HepG2 (cell line): ENCODE results near the gene SH2D6. TPM values are rescaled to one million over a fixed set of nuclear protein-coding genes. Genes with fewer than 3 reads are reported as not detected.
A peak's percentile ranks its signal among the peaks of the same experiment; 100 is the strongest.

ENCODE experiments used
- ATF7 ChIP-seq, 2 experiments: fragments of 450-650 bp in 1 of 2; sonication (generic) in 1 of 2; formaldehyde crosslinking in 1 of 2; IDR thresholded peaks; 2 replicates each; pipeline versions ENCODE4 v1.4.0 to v1.6.1; 2016 to 2020; ENCODE audit warnings: antibody characterized with exemption in 1 of 2, mild to moderate bottlenecking in 1 of 2, missing genetic modification reagents in 1 of 2
- BCL6 ChIP-seq: IDR thresholded peaks from 2 replicates; pipeline ENCODE4 v1.6.1; 2016; ENCODE audit warnings: missing genetic modification reagents, missing compliant biosample characterization
- CCDC6 ChIP-seq: sonication (generic); formaldehyde crosslinking; IDR thresholded peaks from 2 replicates; pipeline ENCODE4 v1.8.1; 2022; ENCODE audit warnings: mild to moderate bottlenecking, missing genetic modification reagents, moderate library complexity
- EP300 ChIP-seq, 3 experiments: sonication (generic) in 1 of 3; formaldehyde crosslinking in 1 of 3; IDR thresholded peaks; 2 replicates each; pipeline versions ENCODE4 v1.5.1 to v1.6.1; 2011 to 2020; ENCODE audit warnings: low read depth in 2 of 3, low read length in 2 of 3, borderline replicate concordance in 1 of 3, improper control_type of control experiment in 1 of 3, mild to moderate bottlenecking in 1 of 3, missing genetic modification reagents in 1 of 3, moderate library complexity in 1 of 3
- GZF1 ChIP-seq: sonication (generic); formaldehyde crosslinking; IDR thresholded peaks from 2 replicates; pipeline ENCODE4 v1.5.1; 2020; ENCODE audit warnings: mild to moderate bottlenecking, missing genetic modification reagents
- KDM5A ChIP-seq: fragments of 200-600 bp; sonication (generic); IDR thresholded peaks from 2 replicates; pipeline ENCODE4 v1.7.0; 2018; ENCODE audit warnings: antibody characterized with exemption, mild to moderate bottlenecking, low read length, borderline replicate concordance
- PAWR ChIP-seq: sonication (generic); formaldehyde crosslinking; IDR thresholded peaks from 2 replicates; pipeline ENCODE4 v1.4.0; 2020; ENCODE audit warnings: missing genetic modification reagents, mild to moderate bottlenecking, borderline replicate concordance
- SRY ChIP-seq: sonication (generic); formaldehyde crosslinking; IDR thresholded peaks from 2 replicates; pipeline ENCODE4 v1.8.0; 2022; ENCODE audit warnings: mild to moderate bottlenecking, missing genetic modification reagents
- TIGD3 ChIP-seq: sonication (generic); formaldehyde crosslinking; IDR thresholded peaks from 2 replicates; pipeline ENCODE4 v1.5.1; 2020; ENCODE audit warnings: mild to moderate bottlenecking, missing genetic modification reagents, borderline replicate concordance
- ZFP82 ChIP-seq: sonication (generic); formaldehyde crosslinking; IDR thresholded peaks from 2 replicates; pipeline ENCODE4 v1.5.1; 2020; ENCODE audit warnings: mild to moderate bottlenecking, missing genetic modification reagents, borderline replicate concordance
- ZMAT3 ChIP-seq: sonication (generic); formaldehyde crosslinking; conservative IDR thresholded peaks from 2 replicates; pipeline ENCODE4 v1.7.0; 2021; ENCODE audit warnings: missing genetic modification reagents
- ZNF281 ChIP-seq: sonication (generic); formaldehyde crosslinking; IDR thresholded peaks from 2 replicates; pipeline ENCODE4 v1.4.0; 2020; ENCODE audit warnings: missing genetic modification reagents, borderline replicate concordance
- ZNF550 ChIP-seq: sonication (generic); formaldehyde crosslinking; IDR thresholded peaks from 2 replicates; pipeline ENCODE4 v1.4.0; 2020; ENCODE audit warnings: mild to moderate bottlenecking, missing genetic modification reagents, borderline replicate concordance
- ZNF644 ChIP-seq: IDR thresholded peaks from 2 replicates; pipeline ENCODE4 v1.6.1; 2016; ENCODE audit warnings: low read depth
- ZNF75D ChIP-seq: sonication (generic); formaldehyde crosslinking; IDR thresholded peaks from 2 replicates; pipeline ENCODE4 v1.8.1; 2023; ENCODE audit warnings: missing genetic modification reagents, mild to moderate bottlenecking, borderline replicate concordance
- polyA plus RNA-seq, 8 experiments: library from polyadenylated mRNA; depleted of rRNA in 3 of 8; stranded (reverse) in 7 of 8; unstranded in 1 of 8; fragments of >200 nt; fragmentation: Illumina TruSeq in 4 of 8; extraction: Trizol in 4 of 8; gene quantifications; 2 replicates each; pipeline versions ENCODE4 v1.2.1 to v1.2.3, GENCODE V29; 2011 to 2016; ENCODE audit warnings: low read depth in 4 of 8, missing spikeins in 1 of 8, mixed read lengths in 1 of 8; ENCODE audit not compliant: insufficient read depth in 1 of 8
- total RNA-seq, 5 experiments: library from RNA; depleted of rRNA; stranded (reverse); fragments of >200 nt; fragmentation: Illumina TruSeq; extraction: Trizol; gene quantifications; 2 replicates each; pipeline ENCODE4 v1.2.3, GENCODE V29; 2016; ENCODE audit warnings: low read depth in 1 of 5
- TF ChIP-seq, protein P1 (sequence below), 2 experiments: IDR thresholded peaks; 2 replicates each; pipeline ENCODE4 v1.6.1; 2011 to 2012; ENCODE audit warnings: low read length in 2 of 2, borderline replicate concordance in 1 of 2, low read depth in 1 of 2, mild to moderate bottlenecking in 1 of 2, moderate library complexity in 1 of 2
- TF ChIP-seq, protein P2 (sequence below): sonication (generic); formaldehyde crosslinking; IDR thresholded peaks from 2 replicates; pipeline ENCODE4 v1.4.0; 2020; ENCODE audit warnings: missing genetic modification reagents

The SH2D6 gene
- total and polyA plus RNA-seq, 2 of the 13 experiments (the other 11 are each of a cell fraction or from before 2014, with no cell fraction given): 0.11 to 0.26 TPM

DNA sequence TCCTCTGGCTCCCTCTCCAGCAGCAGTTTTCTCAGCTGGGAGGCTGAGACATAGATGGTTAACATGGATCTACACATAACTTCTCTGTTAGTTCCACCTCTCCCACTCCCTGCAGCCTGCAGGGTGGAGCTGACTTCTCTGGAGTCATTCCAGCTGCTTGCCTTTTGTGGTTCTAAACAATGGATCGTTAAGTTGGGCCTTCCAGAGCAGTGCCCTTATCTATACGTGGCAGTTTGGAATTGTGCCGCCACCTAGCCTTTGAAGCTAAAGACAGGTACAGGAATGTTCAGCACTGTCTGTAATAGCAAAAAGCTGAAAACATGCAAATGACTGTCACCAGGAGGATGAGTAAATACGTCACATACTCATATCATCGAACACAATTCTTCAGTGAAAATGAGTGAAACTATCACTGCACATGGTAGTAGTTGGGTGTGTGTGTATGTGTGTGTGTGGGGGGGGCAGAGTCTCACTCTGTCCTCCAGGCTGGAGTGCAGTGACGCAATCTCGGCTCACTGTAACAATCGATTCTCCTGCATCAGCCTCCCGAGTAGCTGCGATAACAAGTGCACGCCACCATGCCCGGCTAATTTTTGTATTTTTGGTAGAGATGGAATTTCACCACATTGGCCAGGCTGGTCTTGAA, 50.3 kb downstream of the SH2D6 start (continued):
- TF ChIP-seq, protein P1, sequence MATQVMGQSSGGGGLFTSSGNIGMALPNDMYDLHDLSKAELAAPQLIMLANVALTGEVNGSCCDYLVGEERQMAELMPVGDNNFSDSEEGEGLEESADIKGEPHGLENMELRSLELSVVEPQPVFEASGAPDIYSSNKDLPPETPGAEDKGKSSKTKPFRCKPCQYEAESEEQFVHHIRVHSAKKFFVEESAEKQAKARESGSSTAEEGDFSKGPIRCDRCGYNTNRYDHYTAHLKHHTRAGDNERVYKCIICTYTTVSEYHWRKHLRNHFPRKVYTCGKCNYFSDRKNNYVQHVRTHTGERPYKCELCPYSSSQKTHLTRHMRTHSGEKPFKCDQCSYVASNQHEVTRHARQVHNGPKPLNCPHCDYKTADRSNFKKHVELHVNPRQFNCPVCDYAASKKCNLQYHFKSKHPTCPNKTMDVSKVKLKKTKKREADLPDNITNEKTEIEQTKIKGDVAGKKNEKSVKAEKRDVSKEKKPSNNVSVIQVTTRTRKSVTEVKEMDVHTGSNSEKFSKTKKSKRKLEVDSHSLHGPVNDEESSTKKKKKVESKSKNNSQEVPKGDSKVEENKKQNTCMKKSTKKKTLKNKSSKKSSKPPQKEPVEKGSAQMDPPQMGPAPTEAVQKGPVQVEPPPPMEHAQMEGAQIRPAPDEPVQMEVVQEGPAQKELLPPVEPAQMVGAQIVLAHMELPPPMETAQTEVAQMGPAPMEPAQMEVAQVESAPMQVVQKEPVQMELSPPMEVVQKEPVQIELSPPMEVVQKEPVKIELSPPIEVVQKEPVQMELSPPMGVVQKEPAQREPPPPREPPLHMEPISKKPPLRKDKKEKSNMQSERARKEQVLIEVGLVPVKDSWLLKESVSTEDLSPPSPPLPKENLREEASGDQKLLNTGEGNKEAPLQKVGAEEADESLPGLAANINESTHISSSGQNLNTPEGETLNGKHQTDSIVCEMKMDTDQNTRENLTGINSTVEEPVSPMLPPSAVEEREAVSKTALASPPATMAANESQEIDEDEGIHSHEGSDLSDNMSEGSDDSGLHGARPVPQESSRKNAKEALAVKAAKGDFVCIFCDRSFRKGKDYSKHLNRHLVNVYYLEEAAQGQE (IDR thresholded peaks at IDR 0.05; ENCODE audit: borderline replicate concordance in 1 of 2, low read depth in 1 of 2, low read length in 2 of 2): no peak
- TF ChIP-seq TIGD3 (CRISPR knock-in tag) (no peak), PAWR (CRISPR knock-in tag) (0 out of 2 replicates have a peak, but pooled peaks have one; percentile 14), ZNF644 (peak; percentile 46; the same call in 1 of the 2 replicates), ZFP82 (CRISPR knock-in tag) (0 out of 2 replicates have a peak, but pooled peaks have one; percentile 27), ZNF281 (CRISPR knock-in tag) (peak; percentile 74; the same call in 1 of the 2 replicates), ATF7 (IDR thresholded peaks at IDR 0.05) (peak; percentile 85), ATF7 (CRISPR knock-in tag; IDR thresholded peaks at IDR 0.05) (peak; percentile 87; the same call in 1 of the 2 replicates), SRY (no peak), EP300 (IDR thresholded peaks at IDR 0.05; ENCODE audit: low read depth in 2 of 2, low read length in 2 of 2) (0 out of 4 replicates have a peak, but pooled peaks of 1 of the 2 experiments have one; percentile 43), EP300 (CRISPR knock-in tag; IDR thresholded peaks at IDR 0.05; ENCODE audit: borderline replicate concordance) (peak; percentile 63), ZNF75D (CRISPR knock-in tag) (no peak), KDM5A (no peak), CCDC6 (CRISPR knock-in tag) (no peak), GZF1 (CRISPR knock-in tag) (0 out of 2 replicates have a peak, but pooled peaks have one; percentile 21), BCL6 (CRISPR knock-in tag) (peak; percentile 23), ZMAT3 (CRISPR knock-in tag) (no peak), ZNF550 (CRISPR knock-in tag) (no peak)
- TF ChIP-seq, protein P2, sequence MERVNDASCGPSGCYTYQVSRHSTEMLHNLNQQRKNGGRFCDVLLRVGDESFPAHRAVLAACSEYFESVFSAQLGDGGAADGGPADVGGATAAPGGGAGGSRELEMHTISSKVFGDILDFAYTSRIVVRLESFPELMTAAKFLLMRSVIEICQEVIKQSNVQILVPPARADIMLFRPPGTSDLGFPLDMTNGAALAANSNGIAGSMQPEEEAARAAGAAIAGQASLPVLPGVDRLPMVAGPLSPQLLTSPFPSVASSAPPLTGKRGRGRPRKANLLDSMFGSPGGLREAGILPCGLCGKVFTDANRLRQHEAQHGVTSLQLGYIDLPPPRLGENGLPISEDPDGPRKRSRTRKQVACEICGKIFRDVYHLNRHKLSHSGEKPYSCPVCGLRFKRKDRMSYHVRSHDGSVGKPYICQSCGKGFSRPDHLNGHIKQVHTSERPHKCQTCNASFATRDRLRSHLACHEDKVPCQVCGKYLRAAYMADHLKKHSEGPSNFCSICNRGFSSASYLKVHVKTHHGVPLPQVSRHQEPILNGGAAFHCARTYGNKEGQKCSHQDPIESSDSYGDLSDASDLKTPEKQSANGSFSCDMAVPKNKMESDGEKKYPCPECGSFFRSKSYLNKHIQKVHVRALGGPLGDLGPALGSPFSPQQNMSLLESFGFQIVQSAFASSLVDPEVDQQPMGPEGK (CRISPR knock-in tag): peak; percentile 94
